NT2/D1 (cell line): ENCODE results near the gene NAT16.

ENCODE experiments used
- SUZ12 ChIP-seq: IDR thresholded peaks from 2 replicates; pipeline ENCODE4 v1.6.1; 2011; ENCODE audit not compliant: insufficient read length, insufficient read depth; ENCODE audit errors: extremely low read depth
- YY1 ChIP-seq: IDR thresholded peaks from 2 replicates; pipeline ENCODE4 v1.6.1; 2011; ENCODE audit not compliant: insufficient read length, insufficient read depth

DNA sequence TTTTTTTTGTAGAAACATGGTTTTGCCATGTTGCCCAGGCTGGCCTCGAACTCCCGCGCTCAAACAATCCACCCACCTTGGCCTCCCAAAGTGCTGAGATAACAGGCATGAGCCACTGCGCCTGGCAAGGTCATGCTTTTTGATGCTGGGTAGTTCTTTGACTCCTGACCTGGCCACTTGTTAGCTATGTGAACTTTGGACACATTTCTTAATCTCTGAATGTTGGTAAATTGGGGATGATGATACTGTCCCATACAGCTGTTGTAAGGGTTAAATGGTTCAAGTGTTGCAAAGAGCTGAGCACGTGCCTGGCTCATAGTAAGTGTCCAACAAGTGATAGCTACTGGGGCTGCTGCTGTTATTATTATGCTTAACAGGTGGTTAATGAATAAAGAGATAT is 40.2 kb upstream of the NAT16 start:
- no peak for TF ChIP-seq SUZ12
- TF ChIP-seq YY1: no peak
